Measurements from ENCODE around the gene EAPP. TPM values are rescaled to one million over a fixed set of nuclear protein-coding genes. Genes with fewer than 3 reads are reported as not detected.
"Not testable (repeated sequence)": the region's sequence is repeated elsewhere in the genome, so short reads cannot be mapped to it uniquely, and the experiment has no call there.

EAPP gene
- total RNA-seq, 1 experiment from 2014 or later, result 28.7 TPM

DNA sequence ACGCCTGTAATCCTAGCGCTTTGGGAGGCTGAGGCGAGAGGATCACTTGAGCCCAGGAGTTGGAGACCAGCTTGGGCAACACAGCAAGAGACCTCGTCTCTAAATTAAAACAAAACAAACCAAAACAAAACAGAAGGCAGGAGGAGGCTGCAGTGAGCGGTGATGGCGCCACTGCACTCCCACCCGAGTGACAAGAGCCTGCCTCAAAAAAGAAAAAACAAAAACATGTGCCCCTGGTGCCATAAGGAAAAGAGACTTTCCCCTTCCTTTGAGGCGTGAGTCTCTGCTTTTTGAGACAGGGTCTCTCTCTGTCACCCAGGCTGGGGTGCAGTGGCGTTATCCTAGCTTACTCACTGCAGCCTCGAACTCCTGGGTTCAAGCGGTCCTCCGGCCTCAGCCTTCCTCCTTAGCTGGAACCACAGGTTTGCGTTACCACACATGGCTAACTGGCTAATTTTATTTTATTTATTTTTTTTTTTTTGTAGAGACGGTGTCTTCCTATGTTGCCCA, 9.0 kb upstream of the EAPP start:
- no peaks in the 10 kb centered on the region for H3K27me3 ChIP-seq (ENCODE audit: control insufficient read depth, insufficient read depth, low read length)
- DNase-seq, result no peak
- no peaks in the 10 kb centered on the region for H3K36me3 ChIP-seq (replicated peaks; ENCODE audit: control insufficient read depth, insufficient read depth, low read length)
- H3K4me3 ChIP-seq (ENCODE audit: insufficient read depth, low read depth, low read length), result no peak overlapping the region

DNA sequence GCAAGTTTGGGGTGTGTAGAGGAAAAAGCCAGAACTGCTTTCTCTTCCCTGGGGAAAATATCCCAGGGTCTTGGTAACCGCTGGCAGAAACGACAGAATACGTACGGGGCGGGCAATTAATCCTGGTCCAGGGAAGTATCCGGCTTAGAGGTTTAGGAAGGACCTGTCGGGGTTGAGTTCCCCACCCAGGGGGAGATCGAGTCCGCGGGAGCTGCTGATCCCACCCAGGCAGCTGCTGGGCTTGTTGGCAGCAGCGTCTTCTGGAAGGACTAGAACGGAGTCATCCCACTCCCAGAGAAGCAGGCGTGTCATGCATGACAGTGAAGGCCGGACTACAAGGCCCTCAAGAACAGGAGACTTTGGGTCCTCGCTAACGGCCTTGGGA, 7.6 kb upstream of the EAPP start:
- not testable (repeated sequence) for DNase-seq; H3K27me3 ChIP-seq (ENCODE audit: control insufficient read depth, insufficient read depth, low read length); H3K36me3 ChIP-seq (replicated peaks; ENCODE audit: control insufficient read depth, insufficient read depth, low read length)

DNA sequence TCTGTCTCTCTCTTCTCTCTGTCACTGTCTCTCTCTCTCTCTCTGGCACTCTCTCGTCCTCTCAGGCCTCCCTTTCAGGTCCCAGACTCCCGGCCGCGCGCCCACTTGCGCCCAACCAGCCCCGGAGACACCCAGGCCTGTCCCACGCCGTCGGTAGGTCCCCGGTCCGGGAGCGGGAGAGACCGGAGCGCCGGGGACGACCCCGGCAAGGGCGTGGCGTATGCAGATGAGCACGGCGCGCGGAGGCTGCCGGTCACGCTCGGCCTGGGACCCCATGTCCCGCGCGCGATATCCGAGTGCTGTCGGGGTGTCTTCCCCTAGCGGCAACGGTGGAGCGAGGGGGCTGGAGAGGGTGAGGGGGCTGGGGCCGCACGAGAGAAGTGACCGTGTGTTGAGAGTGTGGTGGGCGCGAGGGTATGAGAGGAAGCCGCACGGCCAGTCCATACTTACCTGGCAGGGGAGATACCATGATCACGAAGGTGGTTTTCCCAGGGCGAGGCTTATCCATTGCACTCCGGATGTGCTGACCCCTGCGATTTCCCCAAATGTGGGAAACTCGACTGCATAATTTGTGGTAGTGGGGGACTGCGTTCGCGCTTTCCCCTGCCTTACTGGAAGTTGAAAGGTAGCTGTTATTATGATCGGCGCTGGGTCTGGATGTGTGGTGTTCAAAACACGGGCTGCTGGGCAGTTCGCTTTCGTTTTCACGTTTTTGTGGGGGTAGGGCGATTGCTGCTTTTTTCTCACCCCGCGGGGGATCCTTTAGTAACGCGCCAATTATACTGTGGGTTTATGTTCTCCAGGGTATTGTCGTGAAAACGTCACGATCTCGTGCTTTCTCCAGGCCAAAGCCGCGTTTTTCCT, 7.0 kb upstream of the EAPP start:
- not testable (repeated sequence) for H3K4me3 ChIP-seq (ENCODE audit: insufficient read depth, low read depth, low read length); H3K27me3 ChIP-seq (ENCODE audit: control insufficient read depth, insufficient read depth, low read length); DNase-seq; H3K36me3 ChIP-seq (replicated peaks; ENCODE audit: control insufficient read depth, insufficient read depth, low read length)

More for the DNA sequence above, 7.6 kb upstream of the EAPP start:
- not testable (repeated sequence) for H3K4me3 ChIP-seq (ENCODE audit: insufficient read depth, low read depth, low read length)

DNA sequence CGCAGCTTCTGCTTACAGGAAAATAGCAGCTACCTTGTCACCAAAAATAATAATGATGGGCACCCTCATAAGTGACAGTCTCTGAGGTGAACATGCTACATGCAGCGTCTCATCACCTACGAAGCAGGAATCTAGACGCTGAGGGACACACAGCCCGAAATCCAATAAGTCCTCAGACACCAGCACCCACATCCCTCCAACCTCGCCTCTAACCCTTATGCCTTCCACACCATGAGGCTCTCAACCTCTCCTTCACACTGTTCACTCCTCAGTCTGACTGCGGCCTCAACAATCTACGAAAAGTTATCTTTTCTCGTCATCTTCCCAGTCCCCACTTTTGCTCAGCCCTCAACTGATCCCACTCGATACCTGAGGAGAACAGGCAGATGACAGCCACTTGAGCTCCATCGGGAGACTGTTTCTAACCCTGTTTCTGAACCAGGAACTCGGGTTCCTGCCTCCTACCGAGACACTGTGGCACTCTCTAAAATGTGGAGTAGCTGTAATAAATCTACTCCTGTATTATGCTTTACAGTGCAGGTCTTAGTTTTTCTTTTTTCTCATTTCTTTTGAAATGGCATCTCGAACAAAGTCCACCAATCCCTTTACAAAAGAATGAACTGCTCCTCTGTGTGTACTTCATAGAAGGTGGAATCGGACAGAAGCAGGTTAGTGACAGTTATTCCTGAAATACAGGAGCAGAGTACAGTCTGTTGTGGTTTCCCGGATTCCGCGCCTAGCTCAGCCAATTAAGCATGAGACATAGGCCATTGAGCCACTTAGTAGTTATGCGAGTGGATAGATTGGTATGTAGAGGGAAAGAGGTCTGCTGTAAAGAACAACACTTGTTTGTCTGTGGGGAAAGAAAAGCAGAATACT, 919 bp upstream of the EAPP start:
- H3K4me3 ChIP-seq (ENCODE audit: insufficient read depth, low read depth, low read length), result peak overlapping the region; percentile 39
- H3K36me3 ChIP-seq (replicated peaks; ENCODE audit: control insufficient read depth, insufficient read depth, low read length); H3K27me3 ChIP-seq (ENCODE audit: control insufficient read depth, insufficient read depth, low read length): not testable (repeated sequence)
- DNase-seq, result peak; percentile 30

DNA sequence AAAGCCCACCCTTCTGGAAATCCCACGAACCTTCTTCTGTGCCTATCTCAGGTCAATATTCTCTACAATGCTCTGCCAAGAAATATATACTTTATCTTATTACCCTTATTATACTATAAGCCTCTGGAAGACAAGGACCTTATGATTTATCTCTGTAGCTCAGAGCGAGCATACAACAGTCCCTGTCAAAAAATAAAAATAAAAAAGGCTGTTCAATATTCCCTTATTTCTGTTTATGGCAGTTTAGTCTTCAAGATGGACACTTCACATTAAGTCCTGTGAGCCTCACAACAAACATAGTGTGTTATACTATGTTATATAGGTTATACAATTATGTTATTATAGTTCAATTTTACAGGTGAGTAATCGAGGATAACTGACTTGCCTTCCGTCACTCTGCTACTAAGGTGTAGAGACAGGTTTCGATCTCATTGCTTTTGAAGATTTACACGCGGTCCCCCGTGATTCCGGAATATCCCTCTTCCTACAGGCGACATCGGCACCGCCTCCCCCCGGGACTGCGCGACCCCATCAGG, 562 bp downstream of the EAPP start:
- DNase-seq, result no peak
- Histone ChIP-seq H3K36me3 (replicated peaks; ENCODE audit: control insufficient read depth, insufficient read depth, low read length) (peaks cover 4% of the 10 kb centered on the region), H3K27me3 (ENCODE audit: control insufficient read depth, insufficient read depth, low read length) (no peaks in the 10 kb centered on the region), H3K4me3 (ENCODE audit: insufficient read depth, low read depth, low read length) (peak overlapping the region; percentile 95)

DNA sequence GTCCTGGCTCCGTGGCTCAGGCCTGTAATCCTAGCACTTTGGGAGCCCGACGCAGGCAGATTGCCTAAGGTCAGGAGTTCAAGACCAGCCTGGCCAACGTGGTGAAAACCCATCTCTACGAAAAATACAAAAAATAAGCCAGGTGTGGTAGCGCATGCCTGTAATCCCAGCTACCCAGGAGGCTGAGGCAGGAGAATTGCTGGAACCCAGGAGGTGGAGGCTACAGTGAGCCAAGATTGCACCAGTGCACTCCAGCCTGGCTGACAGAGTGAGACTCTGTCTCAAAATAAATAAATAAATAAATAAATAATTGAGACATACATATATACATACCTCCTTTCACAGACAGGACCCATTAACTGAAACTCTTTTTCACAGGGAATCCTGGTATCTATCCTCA, 1.4 kb downstream of the EAPP start:
- not testable (repeated sequence) for DNase-seq; H3K27me3 ChIP-seq (ENCODE audit: control insufficient read depth, insufficient read depth, low read length); H3K4me3 ChIP-seq (ENCODE audit: insufficient read depth, low read depth, low read length); H3K36me3 ChIP-seq (replicated peaks; ENCODE audit: control insufficient read depth, insufficient read depth, low read length)

DNA sequence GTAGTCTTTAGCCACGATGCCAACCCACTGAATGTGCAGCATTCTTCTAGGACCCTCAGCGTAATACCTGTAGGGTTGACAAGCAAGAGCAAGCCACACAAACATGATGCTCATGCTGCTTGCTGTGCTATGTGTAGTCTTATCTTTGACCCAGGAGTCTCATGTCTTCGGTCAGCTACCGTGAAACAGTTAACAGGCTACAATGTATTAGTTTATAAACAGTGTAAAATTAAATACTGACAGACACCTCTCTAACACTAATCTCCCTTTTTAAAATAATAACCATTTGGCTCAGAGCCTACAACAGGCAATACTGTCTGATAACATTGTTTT, 1.9 kb downstream of the EAPP start:
- H3K4me3 ChIP-seq (ENCODE audit: insufficient read depth, low read depth, low read length), result no peak overlapping the region
- peaks cover 5% of the 10 kb centered on the region for H3K36me3 ChIP-seq (replicated peaks; ENCODE audit: control insufficient read depth, insufficient read depth, low read length)
- DNase-seq, result no peak
- H3K27me3 ChIP-seq (ENCODE audit: control insufficient read depth, insufficient read depth, low read length), result no peaks in the 10 kb centered on the region

DNA sequence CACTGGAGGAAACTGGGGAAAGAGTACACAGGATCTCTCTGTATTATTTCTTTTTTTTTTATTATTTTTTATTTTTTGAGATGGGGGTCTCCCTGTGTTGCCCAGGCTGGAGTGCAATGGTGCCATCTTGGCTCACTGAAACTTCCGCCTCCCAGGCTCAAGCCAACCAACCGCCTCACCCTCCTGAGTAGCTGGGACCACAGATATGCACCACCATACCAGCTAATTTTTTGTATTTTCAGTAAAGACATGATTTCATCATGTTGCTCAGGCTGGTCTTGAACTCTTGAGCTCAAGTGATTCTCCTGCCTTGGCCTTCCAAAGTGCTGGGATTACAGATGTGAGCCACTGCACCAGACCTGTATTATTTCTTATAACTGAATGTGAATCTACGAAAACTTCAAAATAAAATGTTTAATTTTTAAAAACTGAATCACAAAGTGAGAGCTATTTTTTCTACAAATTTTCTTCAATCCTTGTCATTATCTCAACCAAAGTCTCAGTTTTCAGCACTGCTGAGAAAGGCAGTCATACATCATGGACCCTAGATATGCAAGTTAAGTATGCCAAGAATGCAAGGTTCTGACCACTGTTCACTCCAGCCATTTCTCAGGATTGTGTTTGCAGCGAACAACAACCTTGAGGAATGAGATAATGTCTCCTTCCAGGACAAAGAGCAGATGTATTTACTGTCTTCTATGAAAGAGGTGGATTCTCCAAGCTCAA, 2.4 kb downstream of the EAPP start:
- no peak for DNase-seq
- peaks cover 6% of the 10 kb centered on the region for H3K36me3 ChIP-seq (replicated peaks; ENCODE audit: control insufficient read depth, insufficient read depth, low read length)
- no peaks in the 10 kb centered on the region for H3K27me3 ChIP-seq (ENCODE audit: control insufficient read depth, insufficient read depth, low read length)
- H3K4me3 ChIP-seq (ENCODE audit: insufficient read depth, low read depth, low read length), result no peak overlapping the region

DNA sequence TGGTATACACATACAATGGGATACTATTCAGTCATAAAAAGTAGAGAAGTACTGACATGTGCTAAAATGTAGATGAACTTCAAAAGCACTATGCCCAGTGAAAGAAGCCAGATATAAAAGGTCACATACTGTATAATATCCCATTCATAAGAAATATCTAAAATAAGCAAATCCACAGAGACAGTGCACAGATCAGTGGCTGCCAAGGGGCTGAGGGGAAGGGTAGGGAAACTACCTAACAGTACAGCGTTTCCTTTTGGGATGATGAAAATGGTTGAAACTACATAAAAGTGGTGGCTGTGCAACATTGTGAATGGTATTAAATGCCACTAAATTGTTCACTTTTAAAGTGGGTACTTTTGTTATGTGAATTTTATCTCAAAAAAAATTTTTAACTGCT, 11.9 kb downstream of the EAPP start:
- H3K27me3 ChIP-seq (ENCODE audit: control insufficient read depth, insufficient read depth, low read length), result no peaks in the 10 kb centered on the region
- peaks cover 16% of the 10 kb centered on the region for H3K36me3 ChIP-seq (replicated peaks; ENCODE audit: control insufficient read depth, insufficient read depth, low read length)
- H3K4me3 ChIP-seq (ENCODE audit: insufficient read depth, low read depth, low read length), result no peak overlapping the region
- DNase-seq, result no peak

DNA sequence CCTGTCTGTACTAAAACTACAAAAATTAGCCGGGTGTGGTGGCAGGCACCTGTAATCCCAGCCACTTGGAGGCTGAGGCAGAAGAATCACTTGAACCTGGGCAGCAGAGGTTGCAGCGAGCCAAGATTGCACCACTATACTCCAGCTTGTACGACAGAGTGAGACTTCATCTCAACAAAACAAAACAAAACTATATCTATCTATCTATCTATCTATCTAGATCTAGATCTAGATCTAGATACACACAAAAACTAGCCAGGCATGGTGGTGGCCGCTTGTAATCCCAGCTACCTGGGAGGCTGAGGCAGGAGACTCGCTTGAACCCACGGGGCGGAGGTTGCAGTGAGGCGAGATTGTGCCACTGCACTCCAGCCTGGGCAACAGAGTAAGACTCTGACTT, 15.3 kb downstream of the EAPP start:
- H3K4me3 ChIP-seq (ENCODE audit: insufficient read depth, low read depth, low read length); H3K27me3 ChIP-seq (ENCODE audit: control insufficient read depth, insufficient read depth, low read length); DNase-seq: not testable (repeated sequence)
- peaks cover 20% of the 10 kb centered on the region for H3K36me3 ChIP-seq (replicated peaks; ENCODE audit: control insufficient read depth, insufficient read depth, low read length)

DNA sequence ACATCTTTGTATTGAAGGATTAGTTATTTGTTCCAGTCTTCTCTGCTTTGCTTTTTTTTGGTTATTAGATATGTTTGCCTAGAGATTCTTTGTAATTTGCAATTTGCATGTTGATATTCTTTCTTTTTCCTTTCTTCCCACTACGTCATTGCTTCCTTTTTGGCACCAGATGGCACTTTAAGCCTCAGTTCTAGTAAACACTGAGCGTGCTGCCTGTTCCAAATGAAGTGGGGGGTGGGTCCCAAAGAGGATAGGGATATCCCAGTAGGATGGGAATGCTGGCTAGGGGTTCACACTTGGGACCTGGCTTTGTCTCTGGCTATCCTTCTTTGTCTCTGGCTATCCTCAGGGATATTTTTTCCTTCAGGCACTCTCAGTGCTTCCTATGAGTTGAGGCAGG, 17.0 kb downstream of the EAPP start:
- Histone ChIP-seq H3K36me3 (replicated peaks; ENCODE audit: control insufficient read depth, insufficient read depth, low read length) (peaks cover 25% of the 10 kb centered on the region), H3K27me3 (ENCODE audit: control insufficient read depth, insufficient read depth, low read length) (no peaks in the 10 kb centered on the region), H3K4me3 (ENCODE audit: insufficient read depth, low read depth, low read length) (no peak overlapping the region)
- no peak for DNase-seq

DNA sequence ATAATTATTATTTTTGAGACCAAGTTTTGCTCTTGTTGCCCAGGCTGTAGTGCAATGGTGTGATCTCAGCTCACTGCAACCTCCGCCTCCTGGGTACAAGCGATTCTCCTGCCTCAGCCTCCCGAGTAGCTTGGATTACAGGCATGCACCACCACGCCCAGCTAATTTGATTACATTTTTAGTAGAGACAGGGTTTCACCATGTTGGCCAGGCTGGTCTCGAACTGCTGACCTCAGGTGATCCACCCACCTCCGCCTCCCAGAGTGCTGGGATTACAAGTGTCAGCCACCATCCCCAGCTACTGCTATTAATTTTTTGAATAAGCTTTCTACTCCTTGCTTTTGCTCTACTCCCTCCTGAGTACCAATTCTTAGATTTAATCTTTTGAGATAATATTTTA, 18.4 kb downstream of the EAPP start:
- not testable (repeated sequence) for DNase-seq; H3K27me3 ChIP-seq (ENCODE audit: control insufficient read depth, insufficient read depth, low read length); H3K4me3 ChIP-seq (ENCODE audit: insufficient read depth, low read depth, low read length)
- peaks cover 22% of the 10 kb centered on the region for H3K36me3 ChIP-seq (replicated peaks; ENCODE audit: control insufficient read depth, insufficient read depth, low read length)

DNA sequence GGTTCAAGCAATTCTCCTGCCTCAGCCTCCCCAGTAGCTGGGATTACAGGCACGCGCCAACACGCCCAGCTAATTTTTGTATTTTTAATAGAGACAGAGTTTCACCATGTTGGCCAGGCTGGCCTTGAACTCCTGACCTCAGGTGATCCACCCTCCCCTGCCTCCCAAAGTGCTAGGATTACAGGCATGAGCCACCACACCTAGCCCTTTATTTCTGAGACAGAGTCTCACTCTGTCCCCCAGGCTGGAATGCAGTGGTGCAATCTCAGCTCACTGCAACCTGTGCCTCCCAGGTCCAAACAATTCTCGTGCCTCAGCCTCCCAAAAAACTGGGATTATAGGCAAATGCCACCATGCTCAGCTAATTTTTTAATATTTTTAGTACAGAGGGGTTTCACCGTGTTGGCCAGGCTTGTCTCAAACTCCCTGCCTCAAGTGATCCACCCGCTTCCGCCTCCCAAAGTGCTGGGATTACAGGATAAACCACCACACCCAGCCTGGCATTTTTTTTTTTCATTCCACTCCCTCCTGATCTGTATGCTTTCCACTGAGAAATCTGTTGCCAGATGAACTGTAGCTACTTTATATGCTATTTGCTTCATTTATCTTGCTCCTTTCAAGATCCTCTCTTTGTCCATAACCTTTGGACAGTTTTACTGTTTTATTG, 19.1 kb downstream of the EAPP start:
- not testable (repeated sequence) for H3K27me3 ChIP-seq (ENCODE audit: control insufficient read depth, insufficient read depth, low read length); DNase-seq; H3K4me3 ChIP-seq (ENCODE audit: insufficient read depth, low read depth, low read length)
- H3K36me3 ChIP-seq (replicated peaks; ENCODE audit: control insufficient read depth, insufficient read depth, low read length), result peaks cover 22% of the 10 kb centered on the region

DNA sequence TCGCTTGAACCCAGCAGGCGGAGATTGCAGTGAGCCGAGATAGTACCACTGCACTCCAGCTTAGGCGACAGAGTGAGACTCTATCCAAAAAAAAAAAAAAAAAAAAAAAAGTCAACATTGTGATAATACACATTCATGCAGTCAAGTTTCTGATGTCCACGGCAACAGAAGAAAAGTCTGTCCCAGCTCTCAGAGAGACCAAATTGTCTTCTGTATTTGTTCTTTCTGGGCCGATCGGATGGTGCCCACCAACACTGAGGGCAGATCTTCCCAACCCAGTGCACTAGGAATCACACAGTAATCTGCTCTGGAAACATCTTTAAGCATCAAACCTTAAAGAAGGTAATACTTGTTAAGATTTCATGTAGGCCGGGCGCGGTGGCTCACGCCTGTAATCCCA, 31.6 kb downstream of the EAPP start:
- no peaks in the 10 kb centered on the region for H3K36me3 ChIP-seq (replicated peaks; ENCODE audit: control insufficient read depth, insufficient read depth, low read length)

More for the DNA sequence above, 31.6 kb downstream of the EAPP start:
- Histone ChIP-seq H3K4me3 (ENCODE audit: insufficient read depth, low read depth, low read length) (no peak overlapping the region), H3K27me3 (ENCODE audit: control insufficient read depth, insufficient read depth, low read length) (no peaks in the 10 kb centered on the region)
- DNase-seq, result no peak

All from H7 (cell line).